T-helper 1 cell treated with Interleukin-12 subunit alpha and Interleukin-12 subunit beta and Interleukin-4 antibody, amounts not matched to agents 30 ng/mL and 1 ng/mL, for 36 hours (primary cell): ENCODE measurements around the gene ATXN7. TPM values are rescaled to one million over a fixed set of nuclear protein-coding genes. Genes with fewer than 3 reads are reported as not detected.

Source experiments
- intact Hi-C: fragments of 100-400 bp; cut with micrococcal nuclease; formaldehyde crosslinking; loops from one replicate; pipeline ENCODE4 v1.15.1; 2024
- total RNA-seq: library from RNA; stranded (reverse); gene quantifications from 2 replicates; pipeline ENCODE4 v1.2.3, GENCODE V29; 2022

The ATXN7 gene
- 79.2 and 82.5 TPM in 2 replicates for total RNA-seq

- intact Hi-C loops = loop anchor here (1.0 to 10.0 kb wide), 5 partner anchors 89 to 621 kb away; partner anchors contain the start of gene PSMD6
These were observed at the start of gene ATXN7, which contains the start of gene THOC7 for GRCh38 chr3:63863150-63864007. TSS of gene ATXN7 (plus strand) at chr3:63863867. CDS start at chr3:63912599, 48,732 bp downstream. TSS of gene THOC7 (minus strand) at chr3:63863805. CDS start at chr3:63863790, 15 bp downstream.

- intact Hi-C loops = loop anchor here (10.0 kb wide), 1 partner anchor 1479 kb away; no protein-coding TSS in a partner anchor
These were observed 49.4 kb upstream of the ATXN7 start for GRCh38 chr3:63814237-63814636.

GRCh38 chr3:63817225-63817624 is 46.4 kb upstream of the ATXN7 start:
- intact Hi-C loops = loop anchor here (10.0 kb wide), 1 partner anchor 1482 kb away; no protein-coding TSS in a partner anchor

- intact Hi-C loops = loop anchor here (1.0 to 10.0 kb wide), 3 partner anchors 469 to 1484 kb away; no protein-coding TSS in a partner anchor
These were observed 45.2 kb upstream of the ATXN7 start for GRCh38 chr3:63818282-63819150.

- intact Hi-C loops = loop anchor here (10.0 kb wide), 1 partner anchor 1484 kb away; no protein-coding TSS in a partner anchor
These were observed 44.6 kb upstream of the ATXN7 start, which contains the start of gene C3orf49 for GRCh38 chr3:63819151-63819398. TSS of gene C3orf49 (plus strand) at chr3:63819299. CDS start at chr3:63819472, 173 bp downstream.

- intact Hi-C loops = no loop called here
These were observed 39.4 kb upstream of the ATXN7 start for GRCh38 chr3:63824309-63824708.

GRCh38 chr3:63830526-63830925 is 33.1 kb upstream of the ATXN7 start:
- intact Hi-C loops = no loop called here

GRCh38 chr3:63832395-63832794 is 31.3 kb upstream of the ATXN7 start:
- intact Hi-C loops = no loop called here

- intact Hi-C loops = no loop called here
These were observed 22.0 kb upstream of the ATXN7 start for GRCh38 chr3:63841704-63842103.

GRCh38 chr3:63842127-63842526 is 21.5 kb upstream of the ATXN7 start:
- intact Hi-C loops = no loop called here

- intact Hi-C loops = no loop called here
These were observed 18.5 kb upstream of the ATXN7 start for GRCh38 chr3:63845215-63845614.

- intact Hi-C loops = no loop called here
These were observed 15.8 kb upstream of the ATXN7 start for GRCh38 chr3:63847718-63848450.

- intact Hi-C loops = no loop called here
These were observed 14.5 kb upstream of the ATXN7 start for GRCh38 chr3:63849175-63849574.

- intact Hi-C loops = no loop called here
These were observed 12.4 kb upstream of the ATXN7 start for GRCh38 chr3:63851287-63851686.

- intact Hi-C loops = no loop called here
These were observed 10.6 kb upstream of the ATXN7 start for GRCh38 chr3:63853106-63853505.

- intact Hi-C loops = no loop called here
These were observed 8.2 kb upstream of the ATXN7 start for GRCh38 chr3:63855333-63855940.

GRCh38 chr3:63857311-63857710 is 6.4 kb upstream of the ATXN7 start:
- intact Hi-C loops = no loop called here

GRCh38 chr3:63860776-63861175 is 2.9 kb upstream of the ATXN7 start:
- intact Hi-C loops = loop anchor here (5.0 to 10.0 kb wide), 3 partner anchors 92 to 624 kb away; no protein-coding TSS in a partner anchor

- intact Hi-C loops = loop anchor here (5.0 to 10.0 kb wide), 3 partner anchors 91 to 623 kb away; no protein-coding TSS in a partner anchor
These were observed 2.4 kb upstream of the ATXN7 start for GRCh38 chr3:63861306-63861705.

GRCh38 chr3:63862804-63863149 is 890 bp upstream of the ATXN7 start:
- intact Hi-C loops = loop anchor here (5.0 to 10.0 kb wide), 3 partner anchors 90 to 622 kb away; no protein-coding TSS in a partner anchor
